Transverse colon (tissue), 4 donors: ENCODE data around the gene TAC1. TPM values are rescaled to one million over a fixed set of nuclear protein-coding genes. Genes with fewer than 3 reads are reported as not detected.

Experiments
- DNase-seq: peaks from one replicate; pipeline ENCODE4 v3.0.0-alpha.2; 2019
- H3K27ac ChIP-seq, 4 donors: fragments of 200-600 bp; sonication (generic); 2 replicates each; pipeline ENCODE4 v1.5.1; 2016 to 2018; ENCODE audit warnings: inconsistent platforms in 4 of 4
- H3K27me3 ChIP-seq: fragments of 200-600 bp; sonication (generic); 2 replicates; pipeline ENCODE4 v1.5.1; 2017; ENCODE audit warnings: inconsistent platforms
- H3K36me3 ChIP-seq, 4 donors: fragments of 200-600 bp; sonication (generic); 2 replicates each; pipeline ENCODE4 v1.5.1; 2017 to 2019; ENCODE audit warnings: inconsistent platforms in 4 of 4
- H3K4me1 ChIP-seq, 4 donors: fragments of 200-600 bp; sonication (generic); 2 replicates each; pipeline ENCODE4 v1.5.1; 2017 to 2020; ENCODE audit warnings: inconsistent platforms in 4 of 4
- H3K4me3 ChIP-seq, 4 donors: fragments of 200-600 bp; sonication (generic); 1 replicate in 1 of 4; 2 replicates in 3 of 4; pipeline versions ENCODE4 v1.5.1 to v1.6.1; 2017 to 2019; ENCODE audit warnings: inconsistent platforms in 4 of 4
- H3K9me3 ChIP-seq, 2 donors: fragments of 200-600 bp; sonication (generic); 2 replicates each; pipeline ENCODE4 v1.5.1; 2017 to 2019; ENCODE audit warnings: inconsistent platforms in 2 of 2
- CTCF ChIP-seq, 5 experiments: fragments of 200-600 bp in 3 of 5; fragments of 450-650 bp in 2 of 5; sonication (generic) in 3 of 5; IDR thresholded peaks; 1 replicate in 2 of 5; 2 replicates in 3 of 5; pipeline ENCODE4 v1.5.1; 2016 to 2017; ENCODE audit warnings: antibody characterized with exemption in 5 of 5, inconsistent platforms in 3 of 5, mild to moderate bottlenecking in 2 of 5, moderate library complexity in 1 of 5
- EP300 ChIP-seq: sonication (generic); formaldehyde crosslinking; IDR thresholded peaks from one replicate; pipeline ENCODE4 v1.6.1; 2017; ENCODE audit warnings: antibody characterized with exemption, low read depth
- POLR2A ChIP-seq: fragments of 450-650 bp; IDR thresholded peaks from one replicate; pipeline ENCODE4 v1.6.1; 2016; ENCODE audit warnings: antibody characterized with exemption, mild to moderate bottlenecking, moderate library complexity
- POLR2AphosphoS5 ChIP-seq, 3 donors: sonication (generic); formaldehyde crosslinking; IDR thresholded peaks; one replicate each; pipeline ENCODE4 v1.6.1; 2016; ENCODE audit warnings: antibody characterized with exemption in 3 of 3
- WGBS, 2 donors: methylation state at CpG; one replicate each; pipeline ENCODE4 v1.1.5; 2018; ENCODE audit warnings: low coverage in 1 of 2; 5-methylcytosine and 5-hydroxymethylcytosine counted together
- in situ Hi-C, 4 donors: fragments of 200-750 bp; cut with MboI; loops; one replicate each; pipeline versions ENCODE4 v1.15.0 to v1.15.1; 2017; ENCODE audit warnings: low sequenced_read_pairs in 3 of 4, low pct_ligation_motif_present in 1 of 4, low pct_unique_long_range_greater_than_20kb in 1 of 4
- intact Hi-C: fragments of 100-400 bp; cut with DNase I; formaldehyde crosslinking; loops from one replicate; pipeline ENCODE4 v1.15.1; 2023; ENCODE audit warnings: low total_unique reads
- total RNA-seq, 4 donors: library from RNA; depleted of rRNA; stranded (reverse); fragments of >200 nt; gene quantifications; one replicate each; pipeline ENCODE4 v1.1.0, GENCODE V29; 2016

The TAC1 gene
- total RNA-seq, 4 donors from 2014 or later, result 2.7 to 4.0 TPM; not detected in 2

DNA sequence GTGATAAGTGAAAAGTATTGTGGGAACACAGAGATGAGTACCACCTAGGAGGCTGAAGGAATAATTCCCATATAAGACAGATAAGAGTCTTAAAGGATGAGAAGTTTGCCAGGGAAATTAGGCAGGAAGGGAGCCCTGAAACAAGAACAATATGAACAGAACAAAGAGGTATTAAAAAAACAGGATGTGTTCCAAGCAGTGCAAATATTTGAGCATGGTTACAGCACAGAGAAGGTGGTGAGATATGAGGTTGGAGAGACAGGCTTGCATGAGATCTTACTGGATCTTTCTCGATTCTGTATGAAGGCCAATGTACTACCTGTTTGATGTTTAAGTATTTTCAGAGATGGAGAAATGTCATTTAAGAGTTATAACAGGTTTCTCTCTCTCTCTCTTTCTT is 20.3 kb downstream of the TAC1 start:
- Histone ChIP-seq H3K9me3 (no peaks in the 10 kb centered on the region), H3K27ac (no peak overlapping the region), H3K27me3 (no peaks in the 10 kb centered on the region), H3K4me3 (no peak overlapping the region), H3K4me1 (no peaks in the 10 kb centered on the region), H3K36me3 (no peaks in the 10 kb centered on the region)
- 48 to 50% methylated on average over 1 of the region's 1 CpG for WGBS, 2 donors
- in situ Hi-C loops, result no loop called here
- intact Hi-C loops, result no loop called here
- TF ChIP-seq POLR2AphosphoS5 (IDR thresholded peaks at IDR 0.05), result no peak
- TF ChIP-seq EP300, result no peak
- TF ChIP-seq CTCF (IDR thresholded peaks at IDR 0.05), result no peak
- TF ChIP-seq POLR2A, result no peak
- no peak for DNase-seq

GRCh38 chr7:97757824-97758223 is 25.9 kb downstream of the TAC1 start:
- H3K4me3 ChIP-seq, result no peak overlapping the region
- H3K27ac ChIP-seq, result no peak overlapping the region
- WGBS, 2 donors, result 59 to 69% methylated on average over 2 of the region's 2 CpGs
- intact Hi-C loops (no loop called here), in situ Hi-C loops (no loop called here)
- H3K9me3 ChIP-seq, result no peaks in the 10 kb centered on the region
- TF ChIP-seq POLR2AphosphoS5 (IDR thresholded peaks at IDR 0.05) (no peak), EP300 (no peak), POLR2A (no peak), CTCF (IDR thresholded peaks at IDR 0.05) (no peak)
- no peaks in the 10 kb centered on the region for H3K4me1 ChIP-seq
- DNase-seq, result no peak
- no peaks in the 10 kb centered on the region for H3K27me3 ChIP-seq
- no peaks in the 10 kb centered on the region for H3K36me3 ChIP-seq

- Histone ChIP-seq H3K4me3 (no peak overlapping the region), H3K9me3 (no peaks in the 10 kb centered on the region), H3K27me3 (no peaks in the 10 kb centered on the region), H3K27ac (peak overlapping the region in 3 of 4 donors; percentile 37 to 78 (median 58)), H3K36me3 (no peaks in the 10 kb centered on the region), H3K4me1 (no peaks in the 10 kb centered on the region)
- TF ChIP-seq EP300, result no peak
- no peak for TF ChIP-seq POLR2AphosphoS5 (IDR thresholded peaks at IDR 0.05)
- TF ChIP-seq CTCF (IDR thresholded peaks at IDR 0.05), result no peak
- TF ChIP-seq POLR2A, result no peak
- intact Hi-C loops, result no loop called here
- WGBS, 2 donors, result 42 to 100% methylated on average over 1 to 5 of the region's 5 CpGs
- DNase-seq, result peak; percentile 13
- in situ Hi-C loops, result no loop called here
Observed at GRCh38 chr7:97770850-97771249, 39.0 kb downstream of the TAC1 start.

DNA sequence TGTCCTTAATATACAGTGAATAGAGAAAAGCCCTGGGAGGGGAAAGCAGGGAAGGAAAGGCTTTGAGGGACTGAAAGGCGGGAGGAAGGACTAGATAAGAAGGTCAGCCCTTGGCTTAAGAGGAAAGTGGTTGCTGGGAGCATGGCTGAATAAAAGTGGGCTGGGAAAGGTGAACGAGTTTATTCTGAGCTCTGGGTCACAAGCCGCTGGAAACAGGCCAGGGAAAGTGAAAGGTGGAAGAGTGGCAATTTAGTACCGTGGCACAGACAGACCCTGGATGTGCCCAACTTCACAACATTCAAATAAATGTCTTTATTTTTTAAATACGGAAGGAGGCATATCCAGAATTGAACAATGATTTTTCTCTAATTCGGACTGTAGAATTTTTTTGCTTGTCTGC is 39.7 kb downstream of the TAC1 start:
- Histone ChIP-seq H3K4me1 (no peaks in the 10 kb centered on the region), H3K4me3 (no peak overlapping the region), H3K9me3 (no peaks in the 10 kb centered on the region), H3K27me3 (no peaks in the 10 kb centered on the region), H3K27ac (peak overlapping the region in 3 of 4 donors; percentile 37 to 78 (median 58)), H3K36me3 (no peaks in the 10 kb centered on the region)
- in situ Hi-C loops, result no loop called here
- DNase-seq, result peak; percentile 13
- TF ChIP-seq EP300 (no peak), POLR2A (no peak), CTCF (IDR thresholded peaks at IDR 0.05) (no peak), POLR2AphosphoS5 (IDR thresholded peaks at IDR 0.05) (no peak)
- WGBS, 2 donors, result 54 to 65% methylated on average over 3 to 6 of the region's 6 CpGs
- intact Hi-C loops, result no loop called here
